Measurements from ENCODE around the gene PGF. TPM values are rescaled to one million over a fixed set of nuclear protein-coding genes. Genes with fewer than 3 reads are reported as not detected.

PGF gene
- total RNA-seq, 1 experiment from 2014 or later: 6.4 TPM

DNA sequence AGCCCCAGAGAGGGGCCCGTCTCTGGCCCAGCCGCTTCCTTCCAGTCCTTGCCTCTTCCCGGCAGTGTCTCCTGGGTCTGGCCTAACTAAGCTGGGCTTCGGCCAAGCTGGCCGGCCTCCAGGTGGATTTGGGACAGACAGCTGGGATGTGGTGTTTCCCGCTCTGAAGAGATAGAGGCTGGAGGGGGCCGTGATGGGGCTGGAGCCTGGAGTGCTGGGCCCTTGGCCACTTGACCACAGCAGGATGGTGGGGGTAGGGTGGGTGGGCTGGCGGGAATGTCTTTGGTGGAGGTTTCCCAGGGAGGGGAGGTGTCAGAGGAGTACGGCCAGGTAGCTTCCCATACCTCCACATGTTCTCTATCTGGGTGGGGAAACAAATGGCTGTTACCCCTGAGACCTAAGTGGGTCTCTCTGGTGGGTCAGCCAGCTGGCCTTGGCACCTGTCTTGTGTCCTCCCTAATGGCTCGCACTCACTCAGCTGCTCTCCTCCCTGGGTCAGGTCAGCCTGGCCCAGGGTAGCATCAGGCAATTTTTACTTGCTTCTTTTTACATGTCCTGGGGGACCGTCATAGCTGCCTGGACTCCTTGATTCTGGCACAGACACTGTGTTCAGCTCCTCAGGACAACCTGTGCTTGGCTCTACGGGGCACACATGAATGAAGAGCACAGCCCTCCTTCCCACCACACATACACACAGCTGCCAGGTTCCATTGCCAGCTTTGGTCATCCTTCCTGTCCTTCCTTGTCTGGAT is 19.8 kb upstream of the PGF start:
- Histone ChIP-seq H4K20me1 (ENCODE audit: insufficient read depth) (no peaks in the 10 kb centered on the region), H3K4me1 (ENCODE audit: control insufficient read depth in 1 of 2, insufficient read depth in 2 of 2, low read length in 2 of 2) (no peaks in the 10 kb centered on the region), H3K79me2 (ENCODE audit: insufficient read depth, low read length) (no peaks in the 10 kb centered on the region), H3K4me3 (replicated peaks in 1 of 2; ENCODE audit: low read depth in 1 of 2, low read length in 2 of 2) (no peak overlapping the region), H3K9me2 (ENCODE audit: insufficient read depth) (no peaks in the 10 kb centered on the region), H3K4me2 (ENCODE audit: low read length) (no peak overlapping the region), H2AFZ (ENCODE audit: low read depth, low read length, poor library complexity, severe bottlenecking) (no peak overlapping the region), H3K27ac (ENCODE audit: low read depth, low read length) (no peak overlapping the region), H3K27me3 (ENCODE audit: insufficient read depth, low read length) (no peaks in the 10 kb centered on the region), H3K9ac (ENCODE audit: low read length) (no peak overlapping the region), H3K36me3 (ENCODE audit: control insufficient read depth in 1 of 2, insufficient read depth in 2 of 2, low read length in 2 of 2) (no peaks in the 10 kb centered on the region), H3K9me3 (ENCODE audit: control insufficient read depth in 1 of 2, insufficient read depth in 1 of 2, low read depth in 1 of 2, low read length in 2 of 2) (no peaks in the 10 kb centered on the region)
- ChIA-PET POLR2A (no interaction called here), CTCF (interaction anchor here (0.6 kb wide), 1 partner anchor 14 kb away, joined by 3 read pairs; no protein-coding TSS in a partner anchor), RAD21 (ENCODE audit: low non-redundant PET in 1 of 2, low total read pairs in 2 of 2, uncharacterized antibody in 2 of 2, unreplicated experiment in 2 of 2) (no interaction called here)
- ATAC-seq (no peak), DNase-seq (ENCODE audit: low read depth, low spot score) (no peak)
- no TSS peak for BruUV-seq (replicated peaks)
- no peak for TF ChIP-seq SP1 (IDR thresholded peaks at IDR 0.05; ENCODE audit: low read depth)
- TF ChIP-seq, protein P1, sequence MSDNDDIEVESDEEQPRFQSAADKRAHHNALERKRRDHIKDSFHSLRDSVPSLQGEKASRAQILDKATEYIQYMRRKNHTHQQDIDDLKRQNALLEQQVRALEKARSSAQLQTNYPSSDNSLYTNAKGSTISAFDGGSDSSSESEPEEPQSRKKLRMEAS (IDR thresholded peaks at IDR 0.05): no peak
- no peak for TF ChIP-seq EZH2phosphoT487 (IDR thresholded peaks at IDR 0.05; ENCODE audit: borderline replicate concordance)
- no peak for TF ChIP-seq SRF (IDR thresholded peaks at IDR 0.05; ENCODE audit: low read depth)
- TF ChIP-seq, protein P2, sequence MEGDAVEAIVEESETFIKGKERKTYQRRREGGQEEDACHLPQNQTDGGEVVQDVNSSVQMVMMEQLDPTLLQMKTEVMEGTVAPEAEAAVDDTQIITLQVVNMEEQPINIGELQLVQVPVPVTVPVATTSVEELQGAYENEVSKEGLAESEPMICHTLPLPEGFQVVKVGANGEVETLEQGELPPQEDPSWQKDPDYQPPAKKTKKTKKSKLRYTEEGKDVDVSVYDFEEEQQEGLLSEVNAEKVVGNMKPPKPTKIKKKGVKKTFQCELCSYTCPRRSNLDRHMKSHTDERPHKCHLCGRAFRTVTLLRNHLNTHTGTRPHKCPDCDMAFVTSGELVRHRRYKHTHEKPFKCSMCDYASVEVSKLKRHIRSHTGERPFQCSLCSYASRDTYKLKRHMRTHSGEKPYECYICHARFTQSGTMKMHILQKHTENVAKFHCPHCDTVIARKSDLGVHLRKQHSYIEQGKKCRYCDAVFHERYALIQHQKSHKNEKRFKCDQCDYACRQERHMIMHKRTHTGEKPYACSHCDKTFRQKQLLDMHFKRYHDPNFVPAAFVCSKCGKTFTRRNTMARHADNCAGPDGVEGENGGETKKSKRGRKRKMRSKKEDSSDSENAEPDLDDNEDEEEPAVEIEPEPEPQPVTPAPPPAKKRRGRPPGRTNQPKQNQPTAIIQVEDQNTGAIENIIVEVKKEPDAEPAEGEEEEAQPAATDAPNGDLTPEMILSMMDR (IDR thresholded peaks at IDR 0.05 in 2 of 3, conservative IDR thresholded peaks at IDR 0.05 in 1 of 3; ENCODE audit: borderline replicate concordance in 1 of 3, insufficient read depth in 1 of 3, low read depth in 2 of 3, low read length in 2 of 3): no peak
- TF ChIP-seq SIN3A (IDR thresholded peaks at IDR 0.05; ENCODE audit: low read depth): no peak
- TF ChIP-seq POLR2A (IDR thresholded peaks at IDR 0.05; ENCODE audit: borderline replicate concordance, extremely low read depth, insufficient read depth, insufficient read length): no peak
- no peak for TF ChIP-seq CBX3 (IDR thresholded peaks at IDR 0.05; ENCODE audit: low read depth)
- no peak for TF ChIP-seq RAD21 (IDR thresholded peaks at IDR 0.05; ENCODE audit: low read depth)
- no peak for TF ChIP-seq JUND (IDR thresholded peaks at IDR 0.05)
- TF ChIP-seq, protein P3, sequence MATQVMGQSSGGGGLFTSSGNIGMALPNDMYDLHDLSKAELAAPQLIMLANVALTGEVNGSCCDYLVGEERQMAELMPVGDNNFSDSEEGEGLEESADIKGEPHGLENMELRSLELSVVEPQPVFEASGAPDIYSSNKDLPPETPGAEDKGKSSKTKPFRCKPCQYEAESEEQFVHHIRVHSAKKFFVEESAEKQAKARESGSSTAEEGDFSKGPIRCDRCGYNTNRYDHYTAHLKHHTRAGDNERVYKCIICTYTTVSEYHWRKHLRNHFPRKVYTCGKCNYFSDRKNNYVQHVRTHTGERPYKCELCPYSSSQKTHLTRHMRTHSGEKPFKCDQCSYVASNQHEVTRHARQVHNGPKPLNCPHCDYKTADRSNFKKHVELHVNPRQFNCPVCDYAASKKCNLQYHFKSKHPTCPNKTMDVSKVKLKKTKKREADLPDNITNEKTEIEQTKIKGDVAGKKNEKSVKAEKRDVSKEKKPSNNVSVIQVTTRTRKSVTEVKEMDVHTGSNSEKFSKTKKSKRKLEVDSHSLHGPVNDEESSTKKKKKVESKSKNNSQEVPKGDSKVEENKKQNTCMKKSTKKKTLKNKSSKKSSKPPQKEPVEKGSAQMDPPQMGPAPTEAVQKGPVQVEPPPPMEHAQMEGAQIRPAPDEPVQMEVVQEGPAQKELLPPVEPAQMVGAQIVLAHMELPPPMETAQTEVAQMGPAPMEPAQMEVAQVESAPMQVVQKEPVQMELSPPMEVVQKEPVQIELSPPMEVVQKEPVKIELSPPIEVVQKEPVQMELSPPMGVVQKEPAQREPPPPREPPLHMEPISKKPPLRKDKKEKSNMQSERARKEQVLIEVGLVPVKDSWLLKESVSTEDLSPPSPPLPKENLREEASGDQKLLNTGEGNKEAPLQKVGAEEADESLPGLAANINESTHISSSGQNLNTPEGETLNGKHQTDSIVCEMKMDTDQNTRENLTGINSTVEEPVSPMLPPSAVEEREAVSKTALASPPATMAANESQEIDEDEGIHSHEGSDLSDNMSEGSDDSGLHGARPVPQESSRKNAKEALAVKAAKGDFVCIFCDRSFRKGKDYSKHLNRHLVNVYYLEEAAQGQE (IDR thresholded peaks at IDR 0.05; ENCODE audit: low read depth): no peak
- no peak for TF ChIP-seq FOSL1 (IDR thresholded peaks at IDR 0.05; ENCODE audit: low read depth)
- intact Hi-C loops (cut with micrococcal nuclease): no loop called here
